CD4-positive, alpha-beta T cell treated with Interleukin-12 subunit alpha and Interleukin-12 subunit beta, for 1 hour (primary cell): ENCODE data around the gene CEACAM16.
"Not testable (repeated sequence)": the region's sequence is repeated elsewhere in the genome, so short reads cannot be mapped to it uniquely, and the experiment has no call there.

Source experiments
- DNase-seq: peaks from one replicate; pipeline ENCODE4 v3.0.0-alpha.2; 2020

CEACAM16 gene

DNA sequence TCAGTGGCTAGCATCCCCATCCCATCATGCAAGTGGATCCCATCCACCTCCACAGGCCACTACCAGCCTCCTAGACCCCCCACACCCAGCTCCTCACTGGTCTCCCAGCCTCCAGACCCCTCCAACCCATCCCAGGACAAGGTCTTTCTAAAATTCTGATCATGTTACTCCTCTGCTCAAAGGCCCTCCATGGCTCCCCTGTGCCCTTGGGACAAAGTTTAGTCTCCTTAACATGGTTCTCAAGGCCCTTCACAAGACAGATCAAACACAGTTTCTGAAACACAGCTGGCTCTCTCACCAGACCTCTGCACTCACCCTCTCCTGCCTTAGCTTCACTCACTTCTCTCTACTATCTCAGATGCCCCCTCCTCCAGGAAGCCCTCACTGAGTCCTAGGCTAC is 18.4 kb upstream of the CEACAM16 start:
- DNase-seq: no peak

DNA sequence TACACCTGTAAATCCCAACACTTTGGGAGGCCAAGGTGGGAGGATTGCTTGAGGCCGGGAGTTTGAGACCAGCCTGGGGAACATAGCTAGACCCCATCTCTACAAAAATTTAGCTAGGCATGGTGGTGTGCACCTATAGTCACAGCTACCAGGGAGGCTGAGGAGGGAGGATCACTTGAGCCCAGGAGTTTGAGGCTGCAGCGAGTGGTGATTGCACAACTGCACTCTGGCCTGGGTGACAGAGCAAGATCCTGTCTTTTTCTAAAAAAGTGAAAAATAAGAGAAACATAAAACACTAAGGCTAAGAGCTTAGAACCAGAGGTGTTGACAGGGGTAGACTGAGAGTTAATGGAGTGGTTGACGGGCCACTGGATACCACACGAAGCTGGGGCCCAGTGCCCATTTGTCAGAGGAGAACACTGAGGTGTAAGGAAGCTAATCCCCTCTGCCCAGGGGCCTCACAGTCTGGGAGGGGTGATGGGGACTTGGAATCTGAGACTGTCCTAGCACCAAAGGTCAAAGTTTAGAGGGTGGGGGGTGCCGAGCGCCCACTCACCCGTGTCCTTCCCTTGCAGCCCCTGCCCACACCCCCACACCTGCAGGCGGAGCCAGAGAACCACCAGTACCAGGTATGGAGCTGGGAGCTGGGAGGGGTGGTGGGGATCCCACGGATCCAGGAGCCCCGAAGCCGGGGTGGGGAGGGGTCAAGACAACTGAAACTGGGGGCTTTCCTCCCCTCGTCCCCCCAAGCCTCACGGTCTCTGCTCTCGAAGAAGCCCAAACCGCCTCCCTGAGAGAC is 16.8 kb upstream of the CEACAM16 start:
- DNase-seq: no peak

DNA sequence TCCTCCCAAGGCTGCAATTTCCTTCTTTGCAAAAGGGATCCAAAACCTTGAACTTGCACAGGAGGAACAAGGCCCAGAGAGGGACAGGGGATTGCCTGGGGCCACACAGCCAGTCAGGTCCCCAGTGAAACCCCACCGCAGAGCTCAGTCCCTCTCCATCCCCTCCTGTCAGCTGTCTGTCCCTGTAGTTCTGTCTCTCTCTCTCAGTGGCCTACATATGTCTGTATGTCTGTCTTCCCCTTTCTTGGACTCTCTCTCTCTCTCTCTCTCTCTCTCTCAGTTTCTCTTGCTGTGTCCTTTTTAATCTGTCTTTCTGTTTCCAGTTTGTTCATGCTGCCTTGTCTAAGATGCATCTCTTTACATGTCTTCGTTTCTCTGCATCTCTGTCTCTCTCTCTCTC is 16.1 kb upstream of the CEACAM16 start:
- no peak for DNase-seq

DNA sequence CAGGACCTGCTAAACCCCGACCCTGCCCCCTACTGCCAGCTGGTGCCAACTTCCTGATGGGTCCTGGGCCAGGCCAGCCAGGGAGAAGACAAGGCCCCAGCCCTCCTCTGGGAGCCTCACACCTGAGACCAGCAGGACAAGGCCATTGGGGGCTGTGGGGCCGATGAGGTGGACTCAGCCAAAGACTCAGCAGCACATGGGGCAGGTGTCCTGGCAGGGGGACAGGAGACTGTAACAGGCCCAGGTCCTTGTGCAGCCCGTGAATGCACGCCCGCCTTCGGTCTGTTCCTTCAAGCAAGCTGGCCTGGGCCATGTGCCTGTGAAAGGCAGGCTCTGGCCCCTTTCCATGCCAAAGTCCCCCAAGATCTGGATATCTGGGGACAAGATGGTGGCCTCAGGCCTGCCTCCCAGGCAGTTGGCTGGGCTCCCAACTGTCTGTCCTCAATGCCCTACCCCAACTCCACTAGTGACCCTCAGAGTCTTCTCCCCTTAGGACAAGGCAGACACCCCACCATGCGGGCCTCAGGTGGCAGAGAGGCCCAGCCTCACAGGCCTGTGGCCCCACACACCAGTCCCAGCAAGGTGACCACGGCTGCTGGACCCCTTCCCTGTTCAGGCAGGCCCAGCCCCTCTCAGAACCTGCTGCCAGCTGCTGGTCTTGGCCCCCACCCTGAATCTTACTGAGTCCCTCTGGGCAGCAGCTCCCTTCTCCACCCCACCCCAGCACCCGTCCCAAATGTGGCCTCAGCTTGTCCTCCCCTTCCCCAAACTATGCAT is 15.3 kb upstream of the CEACAM16 start:
- no peak for DNase-seq

DNA sequence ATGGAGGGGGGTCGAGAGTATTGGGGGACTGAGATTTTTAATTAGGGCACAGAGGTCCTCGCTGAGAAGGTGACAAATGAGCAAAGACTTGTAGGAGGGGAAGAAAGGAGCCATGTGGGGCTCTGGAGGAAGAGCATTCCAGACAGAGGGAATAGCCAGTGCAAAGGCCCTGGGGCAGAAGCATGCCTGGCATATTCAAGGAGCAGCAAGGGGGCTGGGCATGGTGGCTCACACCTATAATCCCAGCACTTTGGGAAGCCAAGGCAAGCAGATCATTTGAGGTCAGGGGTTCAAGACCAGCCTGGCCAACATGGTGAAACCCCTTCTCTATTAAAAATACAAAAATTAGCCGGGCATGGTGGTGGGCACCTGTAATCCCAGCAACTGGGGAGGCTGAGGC is 14.6 kb upstream of the CEACAM16 start:
- not testable (repeated sequence) for DNase-seq

DNA sequence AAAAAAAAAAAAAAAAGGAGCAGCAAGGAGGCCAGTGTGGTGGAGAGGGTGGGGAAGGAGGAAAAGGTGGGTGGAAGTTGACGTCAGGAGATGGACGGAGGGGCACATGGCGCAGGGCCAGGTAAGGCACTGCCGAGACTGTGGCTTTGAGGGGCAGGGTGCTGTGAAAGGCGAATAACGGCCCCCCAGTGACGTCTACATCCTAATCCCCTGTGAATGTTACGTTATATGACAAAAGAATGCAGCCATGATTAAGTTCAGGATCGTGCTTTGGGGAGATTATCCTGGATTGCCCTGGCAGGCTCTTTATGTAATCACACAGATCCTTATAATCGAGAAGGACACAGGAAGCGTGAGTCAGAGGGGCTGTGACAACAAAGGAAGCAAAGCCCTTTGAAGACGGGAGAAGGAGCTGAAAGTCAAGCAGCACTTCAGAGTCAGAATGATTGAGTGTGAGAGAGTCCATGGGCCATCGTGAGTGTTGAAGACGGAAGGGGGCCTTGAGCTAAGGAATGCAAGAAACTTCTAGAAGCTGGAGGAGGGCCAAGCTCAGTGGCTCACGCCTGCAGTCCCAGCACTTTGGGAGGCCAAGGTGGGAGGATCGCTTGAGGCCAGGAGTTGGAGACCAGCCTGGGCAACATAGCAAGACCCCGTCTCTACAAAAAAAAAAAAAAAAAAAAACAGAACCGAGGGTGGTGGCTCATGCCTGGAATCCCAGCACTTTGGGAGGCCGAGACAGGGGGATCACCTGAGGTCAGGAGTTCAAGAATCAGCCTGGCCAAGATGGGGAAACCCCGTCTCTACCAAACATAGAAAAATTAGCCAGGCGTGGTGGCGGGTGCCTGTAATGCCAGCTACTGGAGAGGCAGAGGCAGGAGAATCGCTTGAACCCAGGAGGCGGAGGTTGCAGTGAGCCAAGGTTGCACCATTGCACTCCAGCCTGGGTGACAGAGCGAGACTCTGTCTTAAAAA is 13.8 kb upstream of the CEACAM16 start:
- DNase-seq: no peak

DNA sequence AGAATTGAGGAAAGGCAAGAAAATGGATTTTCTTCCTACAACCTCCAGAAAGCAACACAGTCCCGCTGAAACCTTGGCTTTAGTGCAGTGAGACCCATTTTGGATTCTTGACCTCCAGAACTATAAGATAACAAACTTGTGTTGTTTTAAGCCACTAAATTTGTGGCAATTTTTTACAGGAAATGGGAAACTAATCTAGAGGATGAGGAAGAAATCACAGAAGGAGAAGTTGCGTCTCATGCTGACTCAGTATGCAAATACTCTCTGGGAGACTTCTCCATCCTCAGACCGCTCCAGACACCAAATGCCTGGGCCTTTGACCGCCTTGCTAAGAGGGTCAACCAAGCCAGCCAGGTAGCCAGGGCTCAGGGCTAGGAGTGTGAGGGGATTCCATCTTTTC is 13.1 kb upstream of the CEACAM16 start:
- DNase-seq: no peak

DNA sequence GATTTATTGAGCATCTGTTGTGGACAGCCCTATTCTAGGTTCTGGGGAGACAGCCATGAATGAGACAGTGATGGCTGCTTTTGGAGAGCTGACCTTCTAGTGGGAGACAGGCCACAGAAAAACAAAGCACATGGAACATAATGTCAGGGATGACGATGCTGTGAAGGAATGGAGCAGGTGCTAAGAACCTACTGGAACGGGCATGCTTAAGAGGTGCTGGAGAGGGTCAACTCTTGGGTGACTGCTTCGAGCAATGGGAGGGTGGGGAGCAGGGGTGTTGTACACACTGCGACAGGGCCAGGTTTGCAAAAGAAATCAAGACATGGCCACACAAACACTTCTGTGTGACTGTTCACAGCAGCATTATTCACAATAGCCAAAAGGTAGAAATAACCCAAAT is 12.1 kb upstream of the CEACAM16 start:
- DNase-seq: no peak

DNA sequence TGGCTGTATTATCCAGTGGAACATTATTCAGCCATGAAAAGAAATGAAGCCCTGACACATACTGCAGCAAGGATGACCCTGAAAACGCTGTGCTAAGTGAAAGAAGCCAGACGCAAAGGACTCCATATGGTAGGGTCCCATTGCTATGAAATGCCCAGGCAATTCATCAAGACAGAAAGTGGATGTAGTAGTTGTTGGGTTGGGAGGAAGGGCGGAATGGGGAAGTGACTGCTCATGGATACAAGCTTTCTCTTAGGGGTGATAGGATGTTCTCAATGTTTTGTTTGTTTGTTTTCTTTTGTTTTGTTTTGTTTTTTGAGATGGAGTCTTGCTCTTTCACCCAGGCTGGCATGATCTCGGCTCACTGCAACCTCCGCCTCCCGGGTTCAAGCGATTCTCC is 11.1 kb upstream of the CEACAM16 start:
- no peak for DNase-seq

DNA sequence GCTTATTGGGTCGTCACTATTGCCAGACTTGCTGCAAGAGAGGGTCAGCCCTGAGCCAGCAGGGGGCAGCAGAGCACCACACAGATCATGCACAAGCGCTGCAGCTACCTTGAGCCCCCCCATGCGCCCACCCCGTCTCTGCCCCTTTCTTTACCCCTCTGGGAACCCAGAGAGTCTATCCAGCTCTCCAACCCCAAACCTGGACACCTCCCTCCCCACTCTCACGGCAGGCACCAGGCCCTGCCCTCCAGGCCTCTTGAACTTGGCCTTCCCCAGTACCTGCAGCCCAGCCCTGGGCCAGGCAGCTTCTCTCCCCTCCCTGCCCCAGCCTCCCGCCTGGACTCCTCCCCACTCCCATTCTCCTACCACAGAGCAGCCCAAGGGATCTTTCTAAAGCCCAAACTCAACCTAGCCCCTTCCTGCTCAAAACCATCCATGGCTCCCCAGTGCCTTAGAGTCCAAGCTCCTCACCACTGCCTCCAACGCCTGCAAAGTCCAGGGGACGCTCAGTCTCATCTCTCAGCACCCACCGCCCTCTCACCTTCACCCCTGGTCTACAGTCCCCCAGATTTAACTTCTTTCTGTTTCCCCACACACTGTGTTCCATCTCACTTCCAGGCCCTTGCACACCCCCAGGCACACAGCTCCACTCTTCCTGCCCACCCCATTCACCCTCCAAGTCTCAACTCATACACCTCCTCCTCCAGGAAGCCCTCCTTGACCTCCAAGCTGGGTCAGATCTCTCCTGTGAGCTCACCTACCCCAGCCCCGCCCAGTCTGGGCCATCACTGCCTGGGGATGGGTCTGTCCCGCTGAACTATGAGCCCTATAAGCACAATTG is 9.4 kb upstream of the CEACAM16 start:
- DNase-seq: peak; percentile 77

DNA sequence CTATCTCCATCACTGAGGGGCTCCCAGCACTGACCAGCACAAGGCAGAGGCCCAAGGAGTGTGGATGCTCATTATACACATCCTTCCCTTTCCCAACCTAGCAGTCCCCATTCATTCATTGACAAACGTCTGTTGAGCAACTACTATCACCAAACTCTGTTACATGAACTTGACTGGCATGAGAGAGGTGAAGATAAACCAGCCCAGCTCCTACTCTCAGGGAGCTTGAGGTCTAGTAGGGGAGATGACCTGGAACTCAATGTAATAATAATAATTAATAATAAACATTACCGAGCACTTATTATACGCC is 8.9 kb upstream of the CEACAM16 start:
- DNase-seq: no peak

DNA sequence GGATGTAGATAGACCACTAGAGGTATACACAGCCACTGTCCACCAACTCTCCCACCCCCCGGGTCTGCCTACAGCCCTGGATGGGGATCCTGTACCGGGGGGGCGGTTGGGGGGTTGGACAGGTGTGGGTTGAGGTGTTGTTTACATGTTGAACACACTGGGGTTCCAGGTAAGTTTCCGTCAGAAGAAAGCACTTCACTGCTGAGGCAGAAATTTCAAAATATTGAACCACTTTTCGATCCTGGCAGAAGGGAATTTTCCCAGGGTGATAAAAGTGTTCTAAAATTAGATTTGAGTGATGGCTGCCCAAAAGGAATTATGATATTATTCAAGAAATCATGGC is 6.6 kb upstream of the CEACAM16 start:
- DNase-seq: no peak

DNA sequence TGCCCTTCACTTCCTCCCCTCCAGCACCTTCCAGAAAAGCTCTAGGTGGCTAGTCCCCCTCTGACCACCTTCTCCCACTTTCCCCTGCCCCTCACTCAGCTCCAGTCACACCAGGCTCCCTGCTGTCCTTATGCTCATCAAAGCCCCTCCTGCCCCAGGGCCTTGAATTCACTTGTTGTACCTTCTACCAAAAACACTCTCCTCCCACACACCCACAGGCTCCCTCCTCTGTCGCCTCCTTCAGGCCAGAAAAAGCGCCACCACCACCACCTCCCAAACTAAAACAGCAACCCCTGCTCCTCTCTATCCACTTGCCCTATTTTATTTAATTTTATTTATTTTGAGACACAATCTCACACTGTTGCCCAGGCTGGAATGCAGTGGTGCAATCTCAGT is 4.8 kb upstream of the CEACAM16 start:
- DNase-seq: peak; percentile 27

DNA sequence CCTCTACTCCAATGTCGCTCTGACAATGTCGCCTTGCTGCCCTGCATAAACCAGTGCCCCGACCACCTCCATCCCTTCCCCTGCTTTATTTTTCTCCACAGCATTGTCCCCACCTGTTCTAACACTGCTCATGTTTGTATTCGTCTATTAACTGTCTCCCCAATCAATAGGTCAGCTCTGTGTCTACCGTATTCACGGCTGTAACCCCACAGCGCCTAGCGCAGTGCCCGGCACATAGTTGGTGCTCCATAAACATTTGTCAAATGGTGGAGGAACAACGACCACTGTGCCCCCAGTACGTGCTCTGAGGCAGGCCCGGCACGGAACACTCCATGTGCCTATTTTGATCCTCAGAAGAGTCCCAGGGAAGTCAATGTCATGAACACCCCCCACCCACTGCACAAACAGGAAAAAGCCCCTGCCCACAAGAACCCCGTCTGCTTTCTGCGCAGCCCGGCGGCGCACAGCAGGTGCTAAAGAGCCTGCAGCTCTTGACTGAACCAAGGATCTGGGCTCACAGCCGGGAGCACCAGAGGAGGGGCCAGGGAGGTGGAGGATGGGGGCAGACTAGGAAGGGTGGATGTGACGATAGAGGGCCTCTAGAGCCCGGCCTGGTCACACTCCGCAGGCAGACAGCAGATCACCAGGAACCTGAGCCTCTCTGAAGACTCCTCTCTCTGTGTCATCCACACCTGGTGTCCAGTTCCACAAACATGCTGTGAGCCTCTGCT is 1.8 kb upstream of the CEACAM16 start:
- no peak for DNase-seq

DNA sequence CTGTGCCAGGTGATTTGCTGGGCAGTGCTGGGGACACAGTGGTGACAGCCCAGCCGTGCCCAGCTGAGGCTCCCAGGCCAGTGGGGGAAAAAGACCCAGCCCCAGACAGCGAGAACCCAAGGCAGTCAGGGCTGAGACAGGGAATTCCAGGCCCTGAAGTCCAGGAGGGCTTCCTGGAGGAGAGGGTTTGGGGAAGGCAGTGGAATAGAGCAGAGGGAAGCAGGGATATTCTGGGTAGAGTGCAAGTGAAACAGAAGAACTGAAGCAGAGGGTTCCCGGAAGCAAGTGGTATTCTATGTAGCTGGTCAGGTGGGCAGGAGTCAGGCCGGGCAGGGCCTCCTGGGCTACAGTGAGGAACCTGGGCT is 1.3 kb upstream of the CEACAM16 start:
- DNase-seq: no peak

DNA sequence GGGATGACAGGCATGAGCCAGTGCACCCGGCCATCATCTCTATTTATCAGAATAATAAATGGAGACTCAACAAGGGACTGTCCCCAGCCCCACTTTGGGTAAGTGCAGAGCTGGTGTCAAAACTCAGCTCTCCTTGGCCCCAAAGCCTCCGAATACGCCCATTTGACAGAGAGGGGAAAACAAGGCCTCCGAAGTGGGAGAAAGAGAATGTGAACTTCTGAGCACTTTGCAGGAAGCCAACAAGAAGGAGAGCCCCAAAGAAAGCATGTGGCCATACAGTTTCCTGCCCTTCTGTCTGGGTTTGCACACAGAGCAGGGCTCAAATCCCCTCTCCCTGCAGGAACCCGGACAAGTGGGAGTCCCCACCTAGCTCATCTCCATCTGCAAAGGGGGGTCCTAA is 1.6 kb downstream of the CEACAM16 start:
- DNase-seq: no peak

DNA sequence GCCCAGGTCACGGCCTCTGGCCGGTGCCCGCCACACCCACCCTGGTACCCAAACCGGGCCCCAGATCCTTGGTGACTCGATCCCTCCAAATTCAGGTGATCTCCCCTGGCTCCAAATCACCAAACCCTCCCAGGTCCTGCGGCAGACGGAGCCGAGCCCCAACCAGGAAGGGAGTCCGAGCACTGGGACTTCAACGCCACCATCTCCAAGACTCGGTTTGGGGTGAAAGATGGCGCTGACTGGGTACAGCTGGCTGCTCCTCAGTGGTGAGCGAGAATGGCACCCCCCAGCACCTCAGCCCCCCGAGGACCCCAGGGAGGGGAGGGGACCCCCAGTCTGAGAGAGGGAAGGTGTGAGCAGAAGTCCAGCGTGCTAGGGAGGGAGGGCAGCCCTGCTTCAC is 2.3 kb downstream of the CEACAM16 start:
- DNase-seq: no peak

DNA sequence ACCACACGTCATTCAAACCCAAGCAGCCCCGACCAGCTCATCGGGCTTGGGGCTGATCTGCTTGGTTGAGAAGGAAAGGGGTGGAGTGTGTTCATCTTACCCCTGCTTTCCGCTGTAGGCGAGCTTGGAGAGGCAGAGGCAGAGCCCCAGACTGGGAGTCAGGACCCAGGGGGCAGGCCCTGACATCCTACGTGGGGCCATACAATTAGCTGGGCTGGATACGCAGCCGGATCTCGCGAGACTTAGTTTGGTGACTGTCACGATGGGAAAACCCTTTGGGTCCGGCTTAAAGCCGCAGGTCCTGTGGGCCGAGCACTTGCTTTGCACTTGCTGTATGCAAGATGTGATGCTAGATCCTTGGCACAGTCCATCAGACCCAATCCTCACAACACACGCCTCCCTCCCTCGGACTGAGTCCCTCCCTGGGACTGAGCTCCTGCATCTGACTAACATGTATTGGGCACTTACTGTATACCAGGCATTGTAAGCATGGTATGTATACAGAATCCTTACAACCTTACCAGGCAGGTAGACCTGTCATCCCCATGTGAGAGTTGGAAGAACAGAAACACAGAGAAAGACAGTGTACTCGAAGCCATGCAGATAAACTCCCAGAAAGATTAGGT is 3.7 kb downstream of the CEACAM16 start:
- no peak for DNase-seq

DNA sequence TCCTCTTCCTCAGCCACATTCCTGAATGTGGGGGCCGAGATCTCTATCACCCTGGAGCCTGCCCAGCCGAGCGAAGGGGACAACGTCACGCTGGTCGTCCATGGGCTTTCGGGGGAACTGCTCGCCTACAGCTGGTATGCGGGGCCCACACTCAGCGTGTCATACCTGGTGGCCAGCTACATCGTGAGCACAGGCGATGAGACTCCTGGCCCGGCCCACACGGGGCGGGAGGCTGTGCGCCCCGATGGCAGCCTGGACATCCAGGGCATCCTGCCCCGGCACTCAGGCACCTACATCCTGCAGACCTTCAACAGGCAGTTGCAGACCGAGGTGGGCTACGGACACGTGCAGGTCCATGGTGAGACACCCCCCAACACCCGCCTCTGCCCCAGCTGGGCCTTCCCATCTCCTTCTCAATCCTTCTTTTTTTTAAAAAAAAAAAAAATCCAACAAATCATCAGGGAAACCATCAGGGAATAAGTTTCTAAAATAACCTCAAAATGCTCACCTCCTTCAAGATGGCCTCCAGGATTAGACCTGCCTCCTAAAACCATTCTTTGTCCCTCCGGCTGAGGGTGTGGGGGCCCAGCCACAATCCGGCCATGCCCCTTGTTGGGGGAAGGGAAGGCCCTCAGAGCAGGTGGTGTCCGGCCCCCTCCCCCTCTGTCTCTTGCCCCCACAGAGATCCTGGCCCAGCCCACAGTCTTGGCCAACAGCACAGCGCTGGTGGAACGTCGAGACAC is 4.6 kb downstream of the CEACAM16 start:
- DNase-seq: no peak

DNA sequence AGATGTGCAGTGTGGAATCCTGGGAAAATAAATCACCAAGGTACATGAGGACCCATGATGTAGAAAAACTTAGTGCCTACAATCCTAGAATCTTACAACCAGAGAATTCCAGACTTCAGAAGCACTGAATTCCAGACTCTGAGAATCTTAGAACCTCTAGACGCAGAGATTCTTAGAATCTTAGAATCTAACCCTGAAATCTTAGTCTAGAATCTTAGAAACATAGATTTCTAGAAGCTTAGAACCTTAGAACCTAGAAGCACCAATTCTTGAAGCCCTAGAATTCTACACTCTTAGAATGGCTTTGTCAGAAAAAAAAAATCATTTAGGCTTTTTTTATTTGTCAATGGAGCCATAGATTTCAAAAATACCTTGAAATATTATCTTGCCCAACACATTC is 6.0 kb downstream of the CEACAM16 start:
- DNase-seq: no peak

DNA sequence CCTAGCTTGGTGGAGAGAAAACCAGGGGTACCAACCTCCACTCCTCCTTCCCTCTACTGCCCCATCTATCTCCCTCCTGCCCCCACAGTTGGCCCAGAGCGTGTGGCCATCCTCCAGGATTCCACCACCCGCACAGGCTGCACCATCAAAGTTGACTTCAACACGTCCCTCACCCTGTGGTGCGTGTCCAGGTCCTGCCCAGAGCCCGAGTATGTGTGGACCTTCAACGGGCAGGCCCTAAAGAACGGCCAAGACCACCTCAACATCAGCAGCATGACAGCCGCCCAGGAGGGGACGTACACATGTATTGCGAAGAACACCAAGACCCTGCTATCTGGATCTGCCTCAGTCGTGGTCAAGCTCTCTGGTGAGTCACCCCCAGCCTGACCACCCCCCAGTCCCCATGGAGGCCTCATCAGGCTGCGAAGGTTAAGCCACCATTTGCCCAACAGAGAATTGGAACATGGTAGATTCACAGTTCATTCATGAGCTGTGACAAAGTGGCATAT is 6.6 kb downstream of the CEACAM16 start:
- no peak for DNase-seq
